ENCODE measurements around the gene NDUFAF7. TPM values are rescaled to one million over a fixed set of nuclear protein-coding genes. Genes with fewer than 3 reads are reported as not detected.

Gene NDUFAF7
- total RNA-seq, result 9.7 and 13.0 TPM in 2 replicates

- DNase-seq (ENCODE audit: low read depth), result peak; percentile 95
- peak within 1 kb of the TSS; percentile 77 for H3K4me3 ChIP-seq (ENCODE audit: low read depth, low read length)
- no peak for TF ChIP-seq CTCF (IDR thresholded peaks at IDR 0.05; ENCODE audit: insufficient read depth, low read depth, low read length)
Observed at GRCh38 chr2:37231241-37232130, at the start of gene NDUFAF7, which contains the start of gene CEBPZ. NDUFAF7 (plus strand) TSS chr2:37231658; CDS start chr2:37231706, 48 bp downstream. CEBPZ (minus strand) TSS chr2:37231596; CDS start chr2:37231567, 29 bp downstream.

- H3K4me3 ChIP-seq (ENCODE audit: low read depth, low read length), result no peak overlapping the region
- peak; percentile 91 for DNase-seq (ENCODE audit: low read depth)
- no peak for TF ChIP-seq CTCF (IDR thresholded peaks at IDR 0.05; ENCODE audit: insufficient read depth, low read depth, low read length)
Observed at GRCh38 chr2:37181726-37182684, 49.5 kb upstream of the NDUFAF7 start.

GRCh38 chr2:37188570-37188969, 42.9 kb upstream of the NDUFAF7 start, which contains the start of gene SULT6B1:
SULT6B1 (minus strand) TSS chr2:37188670; CDS start chr2:37188640, 30 bp downstream.
- H3K4me3 ChIP-seq (ENCODE audit: low read depth, low read length), result no peak within 1 kb of the TSS
- no peak for TF ChIP-seq CTCF (IDR thresholded peaks at IDR 0.05; ENCODE audit: insufficient read depth, low read depth, low read length)
- no peak for DNase-seq (ENCODE audit: low read depth)

- peak; percentile 69 for DNase-seq (ENCODE audit: low read depth)
- TF ChIP-seq CTCF (IDR thresholded peaks at IDR 0.05; ENCODE audit: insufficient read depth, low read depth, low read length), result no peak
Observed at GRCh38 chr2:37189452-37190153, 41.9 kb upstream of the NDUFAF7 start.

GRCh38 chr2:37190290-37190689, 41.2 kb upstream of the NDUFAF7 start:
- DNase-seq (ENCODE audit: low read depth), result no peak
- TF ChIP-seq CTCF (IDR thresholded peaks at IDR 0.05; ENCODE audit: insufficient read depth, low read depth, low read length), result no peak
- no peak overlapping the region for H3K4me3 ChIP-seq (ENCODE audit: low read depth, low read length)

More at GRCh38 chr2:37189452-37190153, 41.9 kb upstream of the NDUFAF7 start:
- H3K4me3 ChIP-seq (ENCODE audit: low read depth, low read length), result no peak overlapping the region

GRCh38 chr2:37191253-37191652, 40.2 kb upstream of the NDUFAF7 start:
- no peak overlapping the region for H3K4me3 ChIP-seq (ENCODE audit: low read depth, low read length)
- no peak for TF ChIP-seq CTCF (IDR thresholded peaks at IDR 0.05; ENCODE audit: insufficient read depth, low read depth, low read length)
- no peak for DNase-seq (ENCODE audit: low read depth)
